Amniotic epithelial cell (primary cell): ENCODE data around the gene OBSCN.
"Not testable (repeated sequence)": the region's sequence is repeated elsewhere in the genome, so short reads cannot be mapped to it uniquely, and the experiment has no call there.

ENCODE experiments used
- DNase-seq: peaks from one replicate; pipeline ENCODE4 v3.0.0-alpha.2; 2010; ENCODE audit warnings: low read depth

Gene OBSCN

DNA sequence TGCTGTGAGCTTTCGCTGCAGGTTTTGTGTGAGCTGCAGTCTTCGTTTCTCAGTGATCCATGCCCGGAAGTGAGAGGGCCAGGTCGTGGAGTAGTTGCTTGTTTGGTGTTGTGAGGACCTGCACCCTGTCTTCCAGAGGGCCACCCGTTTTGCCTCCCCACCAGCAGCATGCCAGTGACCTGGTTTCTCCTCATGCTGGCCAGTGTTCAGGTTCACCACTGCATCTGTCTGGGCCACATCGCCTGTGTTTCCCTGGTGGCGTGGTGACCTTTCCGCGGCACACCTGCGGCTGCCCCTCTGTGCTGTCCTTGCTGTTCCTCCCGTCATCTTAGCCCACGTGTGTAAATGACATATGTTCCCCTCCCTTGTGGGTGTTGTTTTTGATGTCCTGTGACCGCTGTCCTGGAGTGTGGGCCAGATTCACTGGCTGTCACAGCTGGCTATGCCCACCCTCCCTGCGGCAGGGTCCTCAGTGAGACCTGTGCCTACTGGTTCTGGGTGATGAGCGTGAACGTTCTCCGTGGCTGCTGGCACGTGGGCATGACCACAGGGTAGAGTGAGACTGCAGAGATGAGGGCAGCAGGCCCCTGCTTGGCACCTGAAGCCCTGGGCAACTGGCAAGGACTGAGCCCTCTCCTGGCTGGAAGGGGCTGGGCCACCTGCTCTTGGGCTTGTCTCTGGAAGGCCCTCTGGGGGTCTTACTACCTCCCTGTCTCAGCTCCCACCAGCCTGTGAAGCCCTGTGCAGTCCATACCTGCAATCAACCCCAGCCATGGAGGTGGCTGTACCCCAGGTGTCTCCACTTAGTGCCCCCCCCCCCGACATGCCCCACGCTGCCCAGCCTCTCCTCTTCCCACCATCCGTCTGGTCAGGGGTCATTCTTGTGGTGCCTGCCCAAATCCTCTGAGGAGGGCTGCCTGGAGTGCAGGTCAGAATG, 35.0 kb upstream of the OBSCN start:
- no peak for DNase-seq

- not testable (repeated sequence) for DNase-seq
Observed at GRCh38 chr1:228173528-228174481, 34.0 kb upstream of the OBSCN start.

DNA sequence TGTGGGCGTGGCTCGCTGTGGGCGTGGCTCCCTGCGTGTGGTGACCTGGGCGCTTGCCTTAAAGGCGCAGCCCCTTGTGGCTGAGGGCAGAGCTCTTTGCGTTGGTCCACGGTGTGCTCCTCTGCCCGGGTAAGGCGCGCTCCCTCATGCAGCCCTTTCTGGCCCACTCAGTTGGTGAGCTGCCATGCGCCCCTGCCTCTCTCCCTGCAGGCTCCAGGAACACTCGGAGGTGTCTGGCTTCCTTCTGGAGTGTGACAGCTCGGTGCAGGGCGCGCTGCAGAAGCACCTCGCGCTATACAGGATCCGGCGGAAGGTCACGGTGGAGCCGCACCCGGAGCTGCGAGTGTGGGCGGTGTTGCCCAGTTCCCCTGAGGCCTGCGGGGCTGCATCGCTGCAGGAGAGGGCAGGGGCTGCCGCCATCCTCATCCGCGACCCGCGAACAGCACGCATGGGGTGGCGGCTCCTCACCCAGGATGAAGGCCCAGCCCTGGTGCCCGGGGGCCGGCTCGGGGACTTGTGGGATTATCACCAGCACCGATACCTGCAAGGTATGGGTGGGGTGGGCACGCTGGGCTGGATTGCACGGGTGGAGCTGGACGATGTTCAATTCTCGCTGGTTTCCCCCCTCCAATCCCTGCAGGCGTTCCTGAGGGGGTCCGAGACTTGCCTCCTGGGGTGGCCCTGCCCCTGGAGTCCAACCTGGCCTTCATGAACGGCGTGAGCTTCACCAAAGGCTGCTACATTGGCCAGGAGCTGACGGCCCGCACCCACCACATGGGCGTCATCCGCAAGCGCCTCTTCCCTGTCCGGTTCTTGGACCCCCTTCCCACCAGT, 33.1 kb upstream of the OBSCN start:
- DNase-seq, result peak; percentile 14

- DNase-seq, result no peak
Observed at GRCh38 chr1:228175316-228176023, 32.4 kb upstream of the OBSCN start.

DNA sequence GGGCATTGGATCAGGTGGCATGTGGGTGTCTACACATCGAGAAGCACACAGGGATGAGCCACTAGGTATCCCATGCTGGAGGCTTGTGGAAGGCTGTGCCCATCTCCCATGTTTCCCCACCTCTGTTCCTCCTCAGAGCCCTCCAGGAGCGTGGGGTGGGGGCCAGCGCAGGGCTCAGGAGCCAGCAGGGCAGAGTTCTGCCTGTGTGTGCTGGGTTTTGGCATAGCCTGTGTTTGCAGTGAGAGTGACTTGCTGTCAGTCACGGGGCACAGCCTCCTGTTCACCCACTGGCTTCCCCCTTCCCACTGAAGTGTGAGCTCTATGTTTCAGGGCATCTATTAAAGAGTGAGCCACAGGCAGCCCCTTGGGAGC, 31.8 kb upstream of the OBSCN start:
- no peak for DNase-seq

DNA sequence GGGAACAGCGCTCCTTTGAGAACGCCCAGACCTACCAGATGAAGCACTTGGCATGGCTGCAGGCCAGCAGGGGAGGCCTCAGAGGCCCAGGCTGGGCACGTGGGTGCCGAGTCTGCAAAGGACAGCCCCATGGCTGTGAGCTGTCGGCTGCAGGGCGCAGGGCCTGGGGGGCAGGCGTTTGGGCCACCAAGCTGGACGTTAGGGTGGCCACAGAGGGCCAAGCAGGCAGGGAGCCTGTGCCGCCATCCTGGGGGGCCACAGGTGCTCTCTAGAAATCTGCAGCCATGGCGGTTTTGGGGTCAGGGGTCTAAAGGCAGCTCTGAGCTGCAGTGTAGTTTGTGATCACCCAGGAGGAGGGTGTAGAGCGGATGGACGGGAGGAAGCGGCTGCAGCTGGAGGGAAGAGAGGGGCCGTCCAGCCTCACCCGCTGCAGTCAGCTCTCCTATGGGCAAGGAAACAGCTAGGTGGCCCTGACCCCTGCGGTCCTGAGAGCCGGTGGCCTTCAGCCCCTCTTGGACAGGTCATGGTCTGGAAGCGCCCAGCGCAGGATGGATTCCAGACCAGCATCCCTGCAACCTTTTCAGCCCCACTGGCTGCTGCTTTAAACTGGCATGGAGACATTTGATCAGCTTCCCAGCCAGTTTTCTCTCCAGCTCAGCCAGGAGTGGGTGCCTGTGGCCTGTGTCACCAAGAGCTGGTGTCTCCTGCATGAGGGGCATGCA, 31.2 kb upstream of the OBSCN start:
- DNase-seq, result no peak

GRCh38 chr1:228177183-228177475, 30.7 kb upstream of the OBSCN start:
- DNase-seq, result no peak

DNA sequence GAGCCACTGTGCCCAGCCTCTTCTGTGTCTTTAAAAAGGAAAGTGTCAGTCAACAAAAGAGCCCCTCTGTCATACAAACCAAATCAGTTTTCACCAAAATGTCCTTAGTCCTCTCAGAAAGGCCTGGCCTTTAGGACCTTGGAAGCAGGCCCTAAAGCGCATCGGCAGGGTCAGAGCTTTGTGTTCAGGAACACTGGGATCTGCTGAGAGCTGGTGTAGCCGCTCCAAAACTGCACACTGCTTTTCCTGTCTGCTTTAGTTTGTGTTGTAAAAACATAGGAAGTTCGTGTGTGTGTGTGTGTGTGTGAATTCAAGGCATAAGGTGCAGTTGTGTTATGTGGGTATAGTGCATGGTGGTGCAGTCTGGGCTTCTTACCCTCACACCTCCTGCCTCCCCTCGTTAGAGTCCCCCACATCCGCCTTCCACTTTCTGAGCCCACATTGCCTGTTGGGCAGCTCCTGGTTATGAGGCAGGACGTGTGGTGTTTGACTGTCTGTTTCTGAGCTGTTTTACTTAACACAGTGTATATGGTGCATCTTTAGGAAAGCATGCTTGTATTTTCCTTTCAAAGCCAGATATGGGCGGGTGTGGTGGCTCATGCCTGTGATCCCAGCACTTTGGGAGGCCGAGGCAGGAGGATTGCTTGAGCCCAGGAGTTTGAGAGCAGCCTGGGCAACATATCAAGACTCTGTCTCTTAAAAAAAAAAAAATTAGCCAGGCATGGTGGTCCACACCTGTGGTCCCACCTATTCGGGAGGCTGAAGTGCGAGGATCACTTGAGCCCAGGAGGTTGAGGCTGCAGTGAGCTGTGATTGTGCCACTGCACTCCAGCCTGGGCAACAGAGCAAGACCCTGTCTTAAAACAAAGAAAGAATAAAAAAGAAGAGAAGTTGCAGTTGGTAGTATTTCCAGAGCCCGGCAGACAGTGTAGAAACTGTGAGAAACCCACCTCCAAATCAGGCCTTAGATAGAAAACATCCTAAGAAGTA, 29.8 kb upstream of the OBSCN start:
- no peak for DNase-seq

DNA sequence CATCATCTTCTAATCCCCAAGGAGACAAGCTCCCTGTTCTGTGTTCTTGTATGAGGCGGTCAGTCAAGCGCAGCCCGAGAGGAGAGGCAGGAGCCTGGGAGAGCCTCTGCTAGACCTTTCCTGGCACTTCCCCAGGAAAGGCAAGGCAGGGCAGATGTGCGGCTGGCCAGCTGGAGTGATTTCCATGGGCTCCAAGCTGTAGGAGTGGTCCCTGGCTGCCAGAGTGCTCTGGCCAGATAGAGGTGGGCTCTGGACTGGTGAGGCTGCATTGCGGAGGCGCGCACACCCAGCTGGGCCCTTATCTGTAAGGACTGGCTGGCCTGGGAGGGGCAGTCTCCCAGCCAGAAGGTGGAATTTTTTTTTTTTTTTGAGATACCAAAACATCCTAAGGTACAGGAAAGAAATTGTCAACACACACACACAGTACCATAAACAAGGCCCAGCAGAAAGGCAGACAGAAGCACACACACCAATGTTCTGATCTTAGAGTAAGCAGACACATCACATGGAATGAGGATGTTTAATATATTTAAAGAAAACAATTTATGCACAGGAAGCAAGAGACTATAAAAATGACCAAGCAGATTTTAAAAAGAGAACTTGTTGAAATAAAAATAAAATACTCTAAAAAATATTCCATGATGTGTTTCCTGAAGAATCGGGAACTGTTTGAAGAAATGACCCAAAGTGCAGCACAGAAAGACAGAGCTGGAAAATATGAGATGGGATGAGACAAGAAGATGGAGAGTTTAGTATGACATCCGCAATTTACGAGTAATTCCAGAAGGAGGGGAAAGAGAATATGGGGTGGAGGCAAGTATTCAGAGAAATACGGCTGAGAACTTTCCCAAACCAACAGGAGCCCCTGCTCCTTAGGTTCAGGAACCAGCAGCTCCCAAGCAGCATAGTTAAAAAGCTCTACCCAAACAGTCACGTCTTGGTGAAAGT, 28.8 kb upstream of the OBSCN start:
- DNase-seq, result no peak

DNA sequence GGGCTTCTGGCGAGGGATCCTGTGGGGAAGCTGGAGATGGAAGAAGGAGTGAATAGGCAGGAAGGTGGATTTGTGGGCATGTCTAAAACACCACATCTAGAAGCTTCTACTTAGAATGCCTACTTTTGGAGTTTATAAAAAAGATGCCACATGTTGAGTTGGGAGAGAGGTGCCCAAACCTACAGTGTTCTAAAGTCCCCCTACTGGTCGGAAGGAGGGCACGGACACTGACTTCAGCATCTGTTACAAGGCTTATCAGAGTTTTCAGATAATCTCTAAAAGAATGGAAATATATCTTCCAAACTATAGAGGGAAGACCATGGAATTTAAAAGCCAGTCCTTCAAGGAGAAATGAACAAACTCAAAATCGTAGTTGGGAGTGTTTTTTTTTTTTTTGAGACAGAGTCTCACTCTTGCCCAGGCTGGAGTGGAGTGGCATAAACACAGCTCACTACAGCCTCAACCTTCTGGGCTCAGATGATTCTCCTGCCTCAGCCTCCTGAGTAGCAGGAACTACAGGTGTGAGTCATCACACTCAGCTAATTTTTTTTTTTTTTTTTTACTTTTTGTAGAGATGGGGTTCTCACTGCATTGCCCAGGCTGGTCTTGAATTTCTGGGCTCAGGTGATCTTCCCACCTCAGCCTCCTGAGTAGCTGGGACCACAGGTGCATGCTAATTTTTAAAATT, 27.4 kb upstream of the OBSCN start:
- DNase-seq, result no peak

DNA sequence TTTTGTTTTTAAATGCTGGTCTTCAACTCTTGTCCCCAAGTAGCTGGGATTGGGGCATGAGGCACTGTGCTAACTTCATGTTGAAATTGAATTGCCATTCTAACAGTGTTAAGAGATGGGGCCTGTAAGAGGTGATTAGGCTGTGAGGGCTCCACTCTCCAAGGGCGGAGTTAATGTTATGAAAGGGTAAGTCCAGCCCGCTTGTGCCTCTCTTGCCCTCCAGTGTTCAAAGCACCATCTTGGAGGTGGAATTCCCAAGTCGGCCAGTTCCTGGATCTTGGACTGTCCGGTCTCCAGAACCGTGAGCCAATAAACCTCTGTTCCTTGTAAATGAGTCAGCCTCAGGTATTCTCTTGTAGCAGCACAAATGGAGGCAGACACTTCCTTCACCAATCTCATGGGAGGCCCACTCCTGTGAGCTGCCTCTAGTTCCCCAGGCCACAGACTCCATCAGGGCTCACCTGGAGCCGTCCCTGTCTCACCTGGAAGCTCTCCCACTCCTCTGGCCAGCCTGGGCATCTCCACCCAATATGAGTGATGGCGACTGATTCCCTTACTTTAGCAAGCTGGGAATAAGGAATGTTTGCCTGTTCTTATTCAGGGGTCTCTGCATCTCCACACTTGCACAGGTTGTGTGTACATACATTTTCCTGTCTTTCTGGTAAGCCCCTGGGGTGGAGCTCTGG, 26.7 kb upstream of the OBSCN start:
- DNase-seq, result no peak

DNA sequence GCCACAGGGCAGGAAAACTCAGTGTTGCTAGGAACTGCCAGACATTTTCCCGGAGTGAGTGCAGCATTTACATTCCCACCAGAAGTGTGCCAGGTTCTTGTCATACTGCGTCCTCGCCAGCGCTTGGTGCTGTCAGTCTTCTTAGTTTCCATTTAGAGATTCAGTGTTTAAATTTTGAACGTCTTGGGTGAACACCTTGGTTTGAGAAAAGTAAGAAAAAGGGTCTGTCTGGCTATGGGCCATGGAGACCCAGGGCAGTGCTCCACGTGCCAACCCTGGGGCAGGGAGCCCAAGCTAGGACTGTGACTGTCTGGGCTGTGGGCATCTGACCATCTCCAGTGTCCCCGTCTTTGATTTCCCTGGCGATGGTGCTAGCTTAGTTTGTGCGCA, 26.2 kb upstream of the OBSCN start:
- DNase-seq, result no peak

DNA sequence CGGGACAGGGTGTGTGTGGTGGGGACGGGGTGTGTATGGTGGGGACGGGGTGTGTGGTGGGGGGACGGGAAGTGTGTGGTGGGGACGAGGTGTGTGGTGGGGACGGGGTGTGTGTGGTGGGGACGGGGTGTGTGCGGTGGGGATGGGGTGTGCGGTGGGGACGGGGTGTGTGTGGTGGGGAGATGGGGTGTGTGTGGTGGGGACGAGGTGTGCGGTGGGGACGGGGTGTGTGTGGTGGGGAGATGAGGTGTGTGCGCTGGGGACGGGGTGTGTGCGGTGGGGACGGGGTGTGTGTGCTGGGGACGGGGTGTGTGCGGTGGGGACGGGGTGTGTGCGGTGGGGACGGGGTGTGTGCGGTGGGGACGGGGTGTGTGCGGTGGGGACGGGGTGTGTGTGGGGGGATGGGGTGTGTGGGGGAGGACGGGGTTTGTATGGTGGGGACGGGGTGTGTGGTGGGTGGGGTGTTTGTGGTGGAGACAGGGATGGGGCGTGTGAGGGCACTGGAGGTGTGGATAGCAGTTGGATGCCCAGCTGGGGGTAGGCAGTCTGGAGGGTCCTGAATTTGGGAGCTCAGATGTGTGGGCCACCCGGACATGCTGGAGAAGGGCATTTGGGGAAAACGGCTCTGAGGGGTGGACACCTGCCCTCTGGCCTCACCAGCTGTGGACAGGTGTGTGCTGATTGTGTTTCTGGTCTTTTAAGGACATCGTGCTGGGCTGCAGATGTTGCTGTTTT, 25.4 kb upstream of the OBSCN start:
- no peak for DNase-seq

DNA sequence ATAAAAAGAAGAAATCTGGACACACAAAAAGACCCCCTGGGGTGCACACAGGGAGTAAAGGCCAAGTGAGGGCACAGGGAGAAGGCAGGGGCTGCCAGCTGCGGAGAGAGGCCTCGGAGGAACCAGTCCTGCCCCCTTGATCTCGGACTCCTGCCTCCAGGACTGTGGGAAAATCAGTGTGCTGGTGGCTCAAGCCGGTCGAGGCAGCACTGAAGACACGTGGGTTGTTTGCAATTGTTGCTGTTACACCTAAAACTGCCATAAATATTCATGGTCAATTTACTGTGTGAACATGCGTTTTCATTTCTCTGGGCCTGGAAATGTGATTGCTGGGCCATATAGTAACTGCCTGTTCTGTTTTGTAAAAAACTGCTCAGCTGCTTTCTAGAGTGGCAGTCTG, 23.7 kb upstream of the OBSCN start:
- DNase-seq, result no peak

GRCh38 chr1:228185641-228185965, 22.2 kb upstream of the OBSCN start:
- DNase-seq, result no peak

- DNase-seq, result not testable (repeated sequence)
Observed at GRCh38 chr1:228188249-228188648, 19.6 kb upstream of the OBSCN start.

DNA sequence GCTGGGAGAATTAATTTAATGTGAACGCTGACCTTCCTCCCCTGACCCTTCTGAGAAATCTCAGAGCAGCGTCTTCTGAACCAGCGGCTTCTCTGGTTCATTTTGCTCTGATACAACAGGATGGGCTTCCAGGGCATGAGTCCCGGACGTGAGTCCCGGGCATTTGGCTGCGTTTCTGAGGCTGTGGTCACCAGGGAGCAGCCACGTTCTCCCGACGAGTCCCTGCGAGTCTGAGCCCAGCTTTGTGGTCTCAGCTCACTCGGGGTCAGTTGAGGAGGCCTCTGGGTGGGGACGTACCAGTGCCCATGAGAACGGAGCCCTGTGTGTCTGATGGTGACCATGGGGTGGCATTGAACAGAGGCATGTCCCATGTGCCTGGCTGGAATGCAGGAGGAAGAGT, 17.7 kb upstream of the OBSCN start:
- no peak for DNase-seq
